GM18508 (cell line): ENCODE results near the gene GADD45G.

Source experiments
- ATAC-seq: cut with Tn5 transposase; IDR thresholded peaks from one replicate; pipeline ENCODE4 v1.9.1; 2021; ENCODE audit warnings: moderate number of reproducible peaks; ENCODE audit not compliant: insufficient read depth, unreplicated experiment

GADD45G gene

DNA sequence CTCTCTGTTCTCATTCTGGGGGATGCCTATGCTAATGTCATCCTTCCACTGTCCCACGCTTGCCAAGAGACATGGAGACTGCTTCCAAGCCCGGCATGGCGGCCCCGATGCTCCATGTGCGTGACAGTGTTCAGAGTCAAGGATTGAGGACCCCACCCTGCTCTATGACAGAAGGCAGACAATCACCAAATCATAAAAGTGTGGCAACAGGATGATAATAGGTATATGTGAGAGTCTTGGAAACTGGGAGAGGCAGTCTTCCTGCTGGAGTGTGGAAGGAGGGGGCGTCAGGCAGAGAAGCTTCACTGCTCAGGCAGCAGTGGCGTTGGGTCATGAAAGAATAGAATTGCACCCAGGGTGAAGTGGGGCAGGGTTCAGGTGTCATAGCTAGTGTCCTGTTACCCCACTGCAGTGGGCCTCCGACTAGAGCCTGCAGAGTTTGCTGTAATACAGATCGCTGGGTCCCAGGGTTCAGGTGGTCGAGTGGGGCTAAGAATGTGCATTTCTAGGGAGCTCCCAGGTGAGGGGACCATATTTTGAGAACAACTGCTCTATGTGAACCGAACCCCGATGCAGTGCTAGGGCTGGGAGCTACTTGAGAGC, 12.5 kb upstream of the GADD45G start:
- ATAC-seq: no peak

DNA sequence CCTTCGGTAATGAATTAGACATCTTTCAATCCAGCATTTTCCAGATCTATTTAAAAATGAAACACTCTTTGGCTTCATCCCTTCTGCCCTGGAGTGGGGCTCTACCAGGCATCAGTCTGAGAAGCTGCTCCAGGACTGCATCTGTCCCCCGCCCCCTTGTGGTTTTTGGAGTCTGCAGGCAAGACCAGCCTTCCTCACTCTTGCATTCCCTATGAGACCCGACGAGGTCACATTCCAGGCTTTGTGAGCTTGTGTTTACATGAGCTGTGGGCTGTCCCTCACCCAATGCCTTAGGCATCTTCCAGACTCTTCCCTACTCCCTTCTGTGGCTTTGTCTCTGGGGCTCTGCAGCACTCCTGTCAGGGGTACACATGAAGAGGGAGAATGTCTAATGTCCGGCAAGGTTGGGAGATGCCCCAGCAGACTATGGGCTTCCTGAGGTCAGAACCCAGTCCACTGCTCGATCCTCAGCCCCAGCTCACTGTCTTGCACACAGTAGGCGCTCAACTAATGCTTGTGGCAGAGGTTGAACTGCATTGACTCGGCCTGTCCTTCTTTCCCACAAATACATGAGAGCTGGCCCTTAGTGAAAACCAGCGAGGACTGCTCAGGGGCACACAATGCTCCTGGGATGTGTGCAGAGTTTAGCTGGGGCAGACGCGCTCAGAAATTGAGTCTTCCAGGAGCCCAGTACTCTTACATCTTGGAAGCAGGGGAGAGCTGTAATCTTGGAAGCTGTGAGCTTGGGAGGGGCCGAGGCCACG, 11.7 kb upstream of the GADD45G start:
- no peak for ATAC-seq

DNA sequence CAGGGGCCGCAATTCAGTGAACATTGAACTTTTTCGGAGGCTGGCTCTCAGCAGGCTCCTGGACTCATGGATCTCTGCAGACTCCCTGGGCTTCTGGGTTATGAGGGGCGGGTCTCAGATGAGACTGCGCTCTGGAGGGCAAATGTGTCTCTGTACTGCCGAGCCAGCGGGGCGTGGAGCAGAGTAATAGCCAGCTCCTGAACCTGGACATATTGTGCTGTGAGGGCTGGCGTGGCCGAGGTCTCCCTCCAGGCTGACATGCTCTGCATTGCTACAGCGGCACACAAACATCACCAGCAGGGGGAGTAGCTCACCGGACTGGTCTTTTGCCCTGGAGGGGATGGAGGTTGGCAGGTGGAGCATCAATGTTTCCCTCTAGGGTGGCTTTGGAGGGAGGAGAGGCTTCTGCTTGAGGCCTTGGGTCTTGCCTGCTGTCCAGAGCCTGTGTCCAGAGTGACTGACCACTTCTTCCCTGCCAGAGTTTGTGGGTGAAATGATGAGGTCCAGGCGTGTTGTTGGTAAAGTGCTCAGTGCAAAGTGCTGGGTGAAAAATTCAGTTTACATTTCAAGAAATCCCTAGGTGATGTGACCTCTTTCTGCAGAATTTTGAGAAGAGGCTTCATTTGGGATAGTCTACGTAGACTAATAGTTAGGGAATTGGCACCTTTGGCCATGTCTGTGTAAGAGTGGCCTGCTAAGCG, 10.9 kb upstream of the GADD45G start:
- ATAC-seq: no peak

DNA sequence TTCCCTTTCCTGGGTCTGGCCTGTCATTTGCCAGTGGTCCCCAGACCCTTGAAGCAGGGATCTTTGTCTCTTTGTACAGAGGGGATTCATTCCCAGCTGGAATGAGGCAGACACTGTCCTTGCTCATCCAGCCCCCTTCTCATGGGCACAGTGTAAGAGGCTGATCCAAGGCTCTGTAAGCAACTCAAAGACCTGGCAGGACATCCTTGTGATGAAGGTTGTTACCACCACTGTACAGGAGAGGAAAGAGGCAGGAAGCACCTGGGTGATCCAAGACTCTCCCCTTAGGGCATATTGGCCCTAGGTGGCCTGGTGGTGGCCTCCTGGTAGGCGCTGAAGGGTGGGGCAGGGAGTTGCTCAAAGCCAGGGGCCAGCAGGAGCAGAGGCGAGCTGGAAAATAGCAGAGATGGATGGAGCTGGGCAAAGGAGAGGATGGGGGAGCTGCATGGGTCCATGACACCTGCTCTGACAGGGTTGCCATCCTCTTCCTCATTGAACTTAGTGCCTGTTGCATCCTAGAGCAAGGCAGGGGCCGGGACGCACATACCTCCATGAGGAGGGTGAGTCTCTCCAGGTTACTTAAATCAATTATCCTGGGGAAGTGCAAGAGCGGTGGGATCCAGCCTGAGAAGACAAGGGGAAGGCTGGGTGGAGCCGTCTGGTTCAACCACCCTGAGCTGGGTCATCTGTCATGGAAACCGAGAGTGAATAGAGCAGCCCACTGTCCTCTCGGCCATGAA, 9.8 kb upstream of the GADD45G start:
- no peak for ATAC-seq

DNA sequence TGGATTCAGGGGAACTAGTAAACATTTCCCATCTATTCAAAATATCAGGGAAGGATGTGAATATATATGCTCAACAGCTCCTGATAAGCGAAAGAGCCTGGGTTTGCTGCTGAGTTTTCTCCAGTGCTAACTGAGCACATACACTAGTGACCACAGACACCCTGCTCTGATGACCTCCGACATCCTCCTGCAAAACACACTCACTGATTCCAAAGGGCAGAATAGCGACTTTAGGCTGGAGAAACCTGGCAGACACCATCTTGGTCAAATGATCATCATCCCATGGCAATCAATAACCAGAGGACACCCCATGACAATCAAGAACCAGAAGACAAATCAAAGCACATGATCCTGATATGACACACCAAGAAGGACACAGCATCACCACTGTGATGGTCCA, 9.2 kb upstream of the GADD45G start:
- ATAC-seq: no peak

DNA sequence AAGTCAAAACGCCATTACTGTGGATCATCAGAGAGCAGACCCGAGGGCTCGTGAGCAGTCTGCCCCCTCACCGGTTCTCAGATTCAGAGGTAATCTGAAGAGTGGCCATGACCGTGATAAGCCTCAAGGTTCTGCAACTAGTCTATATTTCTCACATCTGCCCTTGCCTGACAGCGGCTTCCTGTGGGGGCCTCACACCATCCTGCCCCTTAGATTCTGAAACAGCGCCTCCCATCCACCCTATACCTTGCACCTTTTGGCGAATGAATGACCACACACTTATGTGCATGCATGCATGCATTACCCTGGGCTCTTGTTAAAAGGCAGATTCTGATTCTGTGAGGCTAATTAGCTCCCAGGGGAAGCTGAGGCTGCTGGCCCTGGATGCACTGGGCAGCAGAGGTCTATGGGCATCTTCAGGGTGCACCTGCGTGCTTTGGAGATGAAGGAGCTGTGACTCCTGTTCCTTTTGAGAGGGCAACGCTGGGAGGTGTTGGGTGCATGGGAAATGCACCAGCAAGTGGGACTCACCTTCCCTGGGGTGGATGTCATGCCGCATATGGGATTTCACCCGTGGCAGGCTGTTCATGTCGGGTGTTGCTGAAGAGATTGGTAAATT, 7.8 kb upstream of the GADD45G start:
- no peak for ATAC-seq

DNA sequence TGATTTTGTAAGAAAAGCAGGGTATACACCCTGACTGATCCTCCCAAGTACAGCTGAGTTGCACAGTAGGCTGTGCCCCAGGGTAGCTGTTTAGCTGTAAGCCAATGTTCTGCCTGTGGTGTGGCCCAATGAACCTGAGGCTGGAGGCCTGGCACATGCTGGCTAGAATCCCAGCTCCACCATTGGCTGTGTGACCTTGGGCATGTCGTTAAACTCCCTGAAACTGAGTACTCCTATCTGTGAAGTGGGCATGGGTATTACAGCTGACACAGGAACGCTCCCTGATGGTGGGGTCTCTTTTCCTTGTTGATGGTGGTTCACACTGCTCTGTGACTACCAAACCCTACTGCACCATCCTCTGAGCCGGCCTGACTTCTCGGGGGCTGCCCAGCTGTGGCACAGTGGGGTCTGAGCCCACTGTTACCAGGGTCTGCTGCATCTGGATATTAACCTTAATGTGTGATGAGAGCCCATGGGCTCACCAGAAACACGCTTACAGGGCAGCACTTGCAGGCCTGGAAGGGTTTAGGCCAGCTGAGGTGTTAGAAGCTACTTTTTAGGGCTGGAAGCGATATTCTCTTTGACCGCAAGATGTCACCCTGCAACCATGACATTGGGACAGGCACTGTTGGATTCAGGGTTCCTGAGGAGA, 7.0 kb upstream of the GADD45G start:
- ATAC-seq: no peak

DNA sequence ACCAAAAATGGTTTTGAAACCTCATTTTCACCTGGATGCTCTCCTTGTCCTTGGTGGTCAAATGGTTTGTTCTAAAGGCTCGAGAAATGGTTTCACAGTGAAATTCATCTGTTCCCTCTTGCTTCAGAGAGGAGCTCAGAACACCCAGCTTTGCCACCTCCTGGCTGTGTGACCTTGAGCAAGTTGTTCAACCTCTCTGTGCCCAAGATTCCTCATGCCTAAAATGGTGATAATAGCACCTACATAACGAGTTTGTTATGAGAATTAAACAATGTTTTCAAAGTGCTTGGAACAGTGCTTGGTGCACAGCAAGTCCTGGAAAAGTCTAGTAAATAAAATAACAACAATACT, 6.5 kb upstream of the GADD45G start:
- ATAC-seq: no peak

DNA sequence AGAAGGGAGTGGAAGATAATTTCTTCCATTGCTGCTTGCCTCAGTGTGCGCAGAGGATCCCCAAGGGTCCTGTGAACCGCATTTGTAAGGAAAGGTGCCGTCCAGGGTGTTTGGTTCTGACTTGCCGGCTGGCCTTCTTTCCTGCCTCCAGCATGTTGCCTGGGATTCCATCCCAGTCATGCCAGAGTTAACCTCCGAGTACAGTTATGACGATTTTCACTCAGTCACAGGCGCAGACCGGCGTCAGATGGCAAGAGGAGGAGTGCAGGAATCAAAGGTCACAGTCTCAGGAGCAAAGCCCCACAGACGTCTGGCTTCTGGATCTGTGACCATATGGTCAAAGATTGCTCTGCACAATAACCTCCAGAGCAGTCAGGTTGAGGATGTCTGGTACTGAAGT, 5.9 kb upstream of the GADD45G start:
- ATAC-seq: no peak

DNA sequence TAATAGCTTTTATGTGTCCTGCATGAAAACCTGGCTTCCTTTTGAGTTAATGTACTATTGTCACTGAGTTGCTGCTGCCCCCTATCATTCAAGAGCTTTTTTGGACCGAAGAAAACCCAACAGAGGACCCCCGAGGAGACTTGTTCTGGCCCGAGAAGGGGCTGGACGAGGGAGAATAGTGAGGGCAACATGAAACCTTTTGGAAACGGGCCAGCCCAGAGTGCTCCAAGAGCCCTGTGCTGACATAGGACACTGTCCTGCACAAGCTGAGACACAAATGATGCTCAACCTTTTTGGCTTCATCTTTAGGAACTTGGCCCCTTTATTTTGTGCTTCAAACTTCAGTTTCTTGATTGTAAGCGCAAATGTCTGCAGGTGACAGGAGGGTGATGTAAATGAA, 4.0 kb upstream of the GADD45G start:
- ATAC-seq: no peak

DNA sequence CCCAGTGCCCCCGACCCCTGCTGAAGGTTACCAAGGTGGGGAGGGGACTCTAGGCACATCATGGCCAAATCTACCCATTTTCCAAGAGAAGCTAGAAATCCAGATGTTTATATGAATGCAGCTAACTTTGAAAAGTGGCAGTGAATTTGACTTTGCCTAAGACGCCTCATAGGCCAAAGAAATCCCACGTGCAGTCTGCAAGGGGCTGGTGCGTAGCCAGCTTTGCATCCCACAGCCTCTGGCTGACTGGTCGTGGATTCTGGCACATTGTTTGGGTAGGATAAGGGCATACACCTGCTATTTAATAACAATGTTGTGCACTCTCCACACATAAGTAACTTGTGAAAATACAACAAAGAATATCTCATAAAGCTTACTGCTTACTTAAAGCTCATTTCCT, 3.5 kb upstream of the GADD45G start:
- no peak for ATAC-seq

DNA sequence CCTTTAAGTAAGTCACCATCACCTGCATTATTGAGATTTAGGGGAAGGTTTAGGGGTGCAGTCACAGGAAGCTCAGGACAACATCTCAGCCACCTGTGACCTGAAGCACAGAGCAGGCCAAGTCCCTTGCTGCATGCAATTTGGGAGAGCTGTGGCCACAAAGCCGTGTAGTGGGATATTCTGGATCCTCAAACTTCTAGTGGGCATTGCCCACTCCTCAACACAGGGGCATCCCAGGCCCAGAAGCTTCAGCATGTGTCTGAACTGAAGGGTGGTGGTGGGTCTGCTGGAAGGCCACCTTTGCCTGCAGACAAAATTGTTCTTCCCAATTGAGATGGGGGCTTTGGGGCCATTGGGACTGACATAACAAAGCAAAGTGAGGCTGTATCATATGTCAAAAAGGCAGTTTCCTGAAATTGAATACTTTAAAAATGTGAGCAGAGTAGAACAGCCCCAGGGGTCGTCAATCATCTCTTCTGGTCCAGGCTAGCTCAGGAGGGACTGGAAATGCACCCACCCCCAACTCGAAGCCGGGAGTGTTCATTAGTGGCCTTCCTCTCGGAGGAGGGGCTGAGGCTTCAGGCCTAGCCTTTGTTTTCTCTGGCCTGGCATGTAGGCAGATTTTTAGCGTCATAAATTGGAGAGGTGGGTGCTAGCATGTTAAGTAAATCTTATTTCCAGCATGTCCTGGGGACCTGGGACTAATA, 2.8 kb upstream of the GADD45G start:
- no peak for ATAC-seq

DNA sequence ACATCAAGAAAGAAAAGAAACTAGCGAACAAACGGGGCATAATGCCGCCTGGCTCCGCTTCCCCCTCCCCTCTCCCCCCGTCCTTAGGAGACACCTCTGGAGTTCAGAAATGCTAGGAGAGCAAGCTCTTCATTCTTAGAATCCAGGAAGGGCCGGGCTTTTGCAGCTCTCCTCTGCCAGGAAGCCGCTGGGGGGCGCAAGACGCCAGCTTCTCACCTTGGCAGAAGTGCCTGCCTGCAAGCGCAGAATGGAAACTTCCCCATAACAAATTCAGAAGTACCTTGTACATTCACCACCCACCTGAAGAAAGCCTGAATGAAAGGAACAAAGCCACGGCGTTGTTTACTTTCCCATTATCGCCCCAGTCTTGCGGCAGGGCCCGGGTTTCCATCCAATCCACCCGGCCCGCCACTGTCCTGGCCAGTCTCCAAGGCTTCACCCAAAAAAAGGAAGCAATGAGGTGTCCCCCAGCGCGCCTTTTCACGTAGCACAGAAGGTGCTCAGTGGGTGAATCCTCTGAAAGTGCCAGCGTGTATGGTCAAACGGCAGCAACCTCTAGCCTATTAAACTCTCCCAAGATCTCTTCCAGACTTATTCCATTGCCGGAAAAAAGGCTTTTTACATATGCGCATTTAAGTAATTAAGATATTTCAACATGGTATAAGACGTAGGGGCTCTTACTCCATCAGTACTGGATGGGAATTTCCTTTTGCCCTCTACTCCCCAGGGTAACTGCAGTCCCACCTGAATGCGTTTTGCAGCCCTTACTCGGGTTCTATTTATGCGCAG, 1.6 kb upstream of the GADD45G start:
- no peak for ATAC-seq

DNA sequence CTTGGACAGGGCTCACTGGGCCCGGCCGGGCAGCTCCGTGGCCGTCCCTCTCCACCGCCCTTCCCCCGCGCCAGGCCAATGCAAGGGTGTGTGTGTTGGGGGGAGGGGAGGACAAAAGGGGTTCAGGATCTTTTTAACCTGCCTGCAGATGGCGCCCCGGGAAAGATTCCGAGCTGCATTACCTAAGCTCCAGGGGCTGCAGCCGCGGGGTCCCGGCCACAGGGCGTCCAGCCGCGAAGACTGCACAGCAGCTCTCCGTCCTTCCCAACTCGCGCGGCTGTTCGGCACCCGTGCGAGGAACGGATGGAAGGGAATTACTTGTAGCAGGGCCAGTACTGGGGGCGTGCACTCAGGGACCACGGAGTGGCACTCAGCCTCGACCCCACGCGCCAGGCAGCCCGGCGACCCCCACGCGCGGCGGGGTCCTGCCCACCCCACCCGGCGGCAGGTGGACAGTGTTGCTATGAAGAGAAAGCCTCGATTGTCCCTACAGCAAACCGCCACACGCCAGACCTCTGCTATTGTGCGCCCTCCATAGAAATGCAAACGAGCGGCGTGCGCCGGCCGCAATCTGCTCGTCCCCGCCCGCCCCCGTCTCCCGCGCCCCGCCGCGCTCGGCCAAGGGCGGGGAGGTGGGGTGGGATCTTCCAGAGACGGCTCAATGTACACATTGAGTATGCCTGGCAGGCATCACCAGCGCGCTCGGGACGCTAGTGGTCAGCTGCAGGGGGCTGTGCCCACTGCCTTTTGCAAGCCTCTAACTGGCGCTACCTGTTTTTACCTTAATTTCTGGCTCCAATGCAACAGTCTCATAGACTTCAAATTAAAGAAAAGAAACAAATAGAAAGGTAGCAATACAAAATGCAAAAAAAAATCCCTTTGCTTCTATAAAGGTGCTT, 796 bp upstream of the GADD45G start:
- no peak for ATAC-seq

DNA sequence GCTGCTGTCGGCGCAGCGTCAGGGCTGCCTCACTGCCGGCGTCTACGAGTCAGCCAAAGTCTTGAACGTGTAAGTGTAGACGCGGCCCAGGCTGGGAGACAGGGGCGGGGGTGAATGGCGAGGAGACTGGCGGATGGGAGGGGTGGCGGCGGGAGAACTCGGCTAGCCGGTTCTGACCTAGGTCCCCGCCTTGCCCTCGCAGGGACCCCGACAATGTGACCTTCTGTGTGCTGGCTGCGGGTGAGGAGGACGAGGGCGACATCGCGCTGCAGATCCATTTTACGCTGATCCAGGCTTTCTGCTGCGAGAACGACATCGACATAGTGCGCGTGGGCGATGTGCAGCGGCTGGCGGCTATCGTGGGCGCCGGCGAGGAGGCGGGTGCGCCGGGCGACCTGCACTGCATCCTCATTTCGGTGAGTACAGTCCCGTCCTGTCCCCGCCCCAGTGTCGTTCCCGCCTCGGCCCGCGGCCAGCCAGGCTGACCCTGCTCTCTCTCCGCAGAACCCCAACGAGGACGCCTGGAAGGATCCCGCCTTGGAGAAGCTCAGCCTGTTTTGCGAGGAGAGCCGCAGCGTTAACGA, 745 bp downstream of the GADD45G start:
- ATAC-seq: no peak

DNA sequence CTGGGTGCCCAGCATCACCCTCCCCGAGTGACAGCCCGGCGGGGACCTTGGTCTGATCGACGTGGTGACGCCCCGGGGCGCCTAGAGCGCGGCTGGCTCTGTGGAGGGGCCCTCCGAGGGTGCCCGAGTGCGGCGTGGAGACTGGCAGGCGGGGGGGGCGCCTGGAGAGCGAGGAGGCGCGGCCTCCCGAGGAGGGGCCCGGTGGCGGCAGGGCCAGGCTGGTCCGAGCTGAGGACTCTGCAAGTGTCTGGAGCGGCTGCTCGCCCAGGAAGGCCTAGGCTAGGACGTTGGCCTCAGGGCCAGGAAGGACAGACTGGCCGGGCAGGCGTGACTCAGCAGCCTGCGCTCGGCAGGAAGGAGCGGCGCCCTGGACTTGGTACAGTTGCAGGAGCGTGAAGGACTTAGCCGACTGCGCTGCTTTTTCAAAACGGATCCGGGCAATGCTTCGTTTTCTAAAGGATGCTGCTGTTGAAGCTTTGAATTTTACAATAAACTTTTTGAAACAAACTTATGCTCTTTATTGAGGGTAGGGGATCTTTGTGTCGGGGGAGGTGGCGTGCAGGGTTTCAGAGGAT, 1.3 kb downstream of the GADD45G start:
- ATAC-seq: no peak
